GM19025 (cell line): ENCODE data around the gene SPOCK1.

Experiments used
- ATAC-seq: cut with Tn5 transposase; IDR thresholded peaks from one replicate; pipeline ENCODE4 v1.9.1; 2021; ENCODE audit warnings: mild to moderate bottlenecking, low read depth, moderate library complexity; ENCODE audit not compliant: unreplicated experiment

SPOCK1 gene

GRCh38 chr5:137136991-137137632 is 362.0 kb downstream of the SPOCK1 start:
- no peak for ATAC-seq

- ATAC-seq: no peak
Measured at GRCh38 chr5:137134920-137135532, 364.1 kb downstream of the SPOCK1 start.

DNA sequence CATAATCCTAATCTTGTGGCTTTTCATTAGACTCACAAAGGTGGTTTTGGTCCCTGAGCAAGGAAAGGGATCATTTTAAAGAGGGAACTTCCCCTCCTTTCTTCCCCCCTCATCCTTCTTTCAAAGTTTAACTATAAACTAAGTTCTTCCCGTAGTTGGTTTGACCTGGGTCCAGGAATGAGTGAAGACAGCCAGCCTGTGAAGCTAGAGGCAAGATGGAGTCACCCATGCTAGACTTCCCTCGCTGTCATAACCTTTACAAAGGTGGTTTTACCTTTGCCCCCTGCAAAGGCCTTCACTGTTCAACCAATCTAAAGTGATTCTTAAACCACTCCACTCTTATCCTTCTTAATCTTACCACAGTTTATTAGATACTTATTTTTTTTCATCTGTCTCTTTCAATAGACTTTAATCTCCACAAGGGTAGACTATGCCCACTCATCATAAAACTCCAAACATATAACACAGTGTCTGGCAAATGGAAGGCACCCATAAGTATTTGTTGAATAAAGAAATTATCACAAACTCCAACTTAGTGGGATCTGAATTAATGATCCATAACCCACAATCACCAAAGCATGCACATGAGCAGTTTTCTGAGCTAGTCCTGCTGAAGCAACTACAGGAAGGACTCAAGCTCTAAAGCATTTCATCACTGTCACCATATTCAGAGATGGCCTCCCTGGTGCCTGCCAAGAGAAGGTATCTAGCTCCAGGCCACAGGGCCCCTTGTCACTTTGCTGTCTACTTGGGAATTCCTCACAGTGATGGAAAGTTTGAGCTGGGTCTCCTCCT is 369.0 kb downstream of the SPOCK1 start:
- no peak for ATAC-seq

- no peak for ATAC-seq
Measured at GRCh38 chr5:137128012-137128411, 371.1 kb downstream of the SPOCK1 start.

GRCh38 chr5:137126829-137127228 is 372.3 kb downstream of the SPOCK1 start:
- ATAC-seq: no peak

DNA sequence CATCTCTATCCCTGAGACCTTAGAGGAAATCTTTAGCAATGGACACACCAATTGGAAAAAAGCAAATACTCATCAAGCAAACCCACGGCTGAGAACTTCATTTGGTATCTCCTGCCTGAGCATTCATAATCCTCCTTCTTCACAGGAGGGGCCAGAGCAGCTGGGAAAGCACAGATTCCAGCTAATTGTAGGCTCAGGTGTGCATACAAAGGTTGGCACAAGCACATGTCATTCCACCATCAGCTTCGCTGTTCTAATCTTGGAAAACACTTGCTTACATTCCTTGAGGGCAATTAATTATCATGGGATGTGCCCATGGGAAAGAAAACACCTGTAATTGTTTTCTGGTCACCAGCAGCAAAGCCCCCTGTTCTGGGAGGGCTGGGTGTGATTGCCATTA is 376.6 kb downstream of the SPOCK1 start:
- ATAC-seq: no peak

DNA sequence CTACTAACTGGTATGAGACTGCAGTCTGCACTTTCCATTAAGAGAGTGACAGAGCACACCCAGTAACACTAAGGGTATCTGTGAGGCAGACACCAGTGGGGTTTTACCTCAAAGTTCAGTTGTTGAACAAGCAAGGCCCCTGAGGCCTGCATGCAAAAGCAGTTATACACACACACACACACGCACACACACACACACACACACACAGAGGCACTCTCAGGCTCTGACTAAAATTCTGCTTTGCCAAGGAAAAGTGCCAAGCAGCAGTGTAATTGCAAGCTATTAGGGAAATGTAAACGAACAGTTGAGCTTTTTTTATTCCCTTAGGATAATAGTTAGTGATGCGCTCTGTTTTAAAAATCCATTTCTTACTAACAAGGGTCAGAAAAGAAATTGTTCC is 377.1 kb downstream of the SPOCK1 start:
- ATAC-seq: no peak

- ATAC-seq: no peak
Measured at GRCh38 chr5:137119321-137119720, 379.8 kb downstream of the SPOCK1 start.

DNA sequence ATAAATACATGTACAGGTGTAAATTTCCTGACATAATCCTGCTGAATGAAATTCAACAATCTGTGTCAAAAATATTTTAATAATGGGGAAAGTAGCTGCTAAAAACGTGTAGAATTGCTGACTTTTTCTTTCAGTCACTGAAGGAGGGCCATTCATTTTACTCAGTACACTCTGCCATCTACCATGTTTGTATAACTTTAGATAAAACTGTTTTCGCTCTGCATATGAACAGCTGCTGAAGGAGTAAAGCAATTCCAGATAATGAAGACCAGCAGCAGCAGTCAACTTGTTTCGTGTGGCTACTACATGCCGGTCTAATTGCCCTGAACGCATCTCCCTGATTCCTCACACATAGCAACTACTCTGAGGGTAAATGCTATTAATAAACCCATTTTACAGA is 380.5 kb downstream of the SPOCK1 start:
- ATAC-seq: no peak

DNA sequence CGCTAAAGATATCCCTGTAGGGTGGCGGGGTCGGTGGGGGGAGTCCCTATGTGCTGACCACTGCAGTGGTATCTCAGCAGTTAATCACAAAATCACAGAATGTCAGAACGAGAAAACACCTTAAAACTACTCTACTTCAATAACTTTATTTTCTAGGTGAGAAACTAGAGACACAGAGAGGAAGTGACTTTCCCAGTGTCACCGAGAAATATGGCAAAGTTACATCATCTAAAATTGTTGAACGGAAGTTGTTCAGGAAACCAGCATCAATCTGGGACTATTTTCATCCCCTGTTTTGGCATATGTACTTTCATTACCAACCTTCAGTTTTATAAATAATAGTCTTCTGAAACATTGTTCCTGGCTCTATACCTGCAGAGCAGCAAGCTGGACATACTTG is 384.0 kb downstream of the SPOCK1 start:
- no peak for ATAC-seq

DNA sequence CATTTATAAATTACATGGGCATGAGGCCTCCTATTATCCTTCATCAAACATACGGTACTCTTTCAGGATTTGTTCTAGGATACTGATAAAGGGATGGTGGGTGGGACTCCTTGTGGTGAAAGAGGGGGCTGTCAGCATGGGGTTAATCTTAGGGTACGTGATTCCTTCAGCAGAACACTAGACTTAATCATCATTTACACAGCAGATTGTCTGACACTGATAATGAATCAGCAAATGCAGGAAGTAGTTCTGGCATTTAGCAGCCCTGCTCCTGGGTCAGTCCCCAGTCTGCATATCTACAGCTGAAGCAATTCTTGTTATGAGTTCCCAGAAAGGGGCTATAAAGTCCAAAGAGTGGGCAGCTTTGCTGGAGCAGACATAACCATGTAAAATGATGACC is 384.6 kb downstream of the SPOCK1 start:
- ATAC-seq: no peak

DNA sequence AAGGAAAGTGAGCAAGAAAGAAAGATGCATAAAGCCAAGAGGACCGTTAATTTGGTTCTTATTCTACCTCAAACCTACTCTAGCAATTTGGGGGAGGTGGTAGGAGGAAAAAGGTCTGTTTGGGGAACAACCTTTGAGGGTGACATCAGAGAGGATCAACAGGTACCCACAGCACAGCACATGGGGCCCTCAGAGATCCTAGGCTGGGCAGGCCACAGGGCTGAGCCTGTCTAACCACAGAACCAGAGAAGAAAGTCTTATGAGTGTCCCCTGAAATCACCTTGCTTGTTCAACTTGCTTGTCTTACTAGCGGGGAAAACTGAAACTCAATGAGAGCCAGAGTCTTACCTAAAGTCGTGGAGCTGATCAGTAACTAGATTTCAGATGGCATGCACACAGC is 385.2 kb downstream of the SPOCK1 start:
- ATAC-seq: peak; percentile 82

DNA sequence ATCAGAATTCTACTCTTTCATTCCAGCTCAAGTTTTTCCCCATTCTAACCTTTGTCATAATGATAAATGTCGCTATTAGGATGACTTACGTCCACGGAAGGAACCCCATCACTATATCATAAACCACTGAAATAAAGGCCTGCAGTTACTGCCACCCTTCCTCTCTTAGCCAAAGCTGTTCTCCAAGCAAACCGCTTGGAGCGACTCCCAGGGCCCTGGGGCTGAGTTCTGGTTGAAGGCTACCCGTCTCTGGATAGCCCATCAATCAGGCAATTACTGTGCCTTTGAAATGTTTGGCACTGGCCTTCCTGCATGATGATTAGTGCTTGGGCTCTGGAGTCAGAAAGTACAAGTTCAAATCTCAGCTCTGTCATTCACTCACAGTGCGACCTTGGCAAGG is 386.0 kb downstream of the SPOCK1 start:
- ATAC-seq: no peak

GRCh38 chr5:137105351-137106035 is 393.6 kb downstream of the SPOCK1 start:
- no peak for ATAC-seq

DNA sequence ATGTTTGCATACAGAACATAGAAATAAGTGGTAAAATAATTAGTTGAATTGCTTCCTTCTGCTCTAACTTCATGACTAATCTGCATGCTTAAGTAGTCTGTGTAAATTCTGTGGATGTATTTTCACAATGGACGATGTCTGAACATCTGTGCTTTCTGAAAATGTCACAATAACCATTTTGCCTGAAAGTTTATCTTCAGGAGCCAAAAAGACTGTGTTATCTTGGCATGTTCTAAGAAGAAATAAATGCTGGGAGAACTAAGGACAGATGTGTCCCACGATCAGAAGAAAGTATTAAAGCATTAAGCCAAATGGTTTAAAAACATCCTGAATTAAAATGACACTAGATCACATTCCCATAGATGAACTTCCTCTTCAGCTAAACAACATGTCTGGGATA is 397.6 kb downstream of the SPOCK1 start:
- ATAC-seq: no peak

- ATAC-seq: no peak
Measured at GRCh38 chr5:137099651-137100050, 399.5 kb downstream of the SPOCK1 start.

DNA sequence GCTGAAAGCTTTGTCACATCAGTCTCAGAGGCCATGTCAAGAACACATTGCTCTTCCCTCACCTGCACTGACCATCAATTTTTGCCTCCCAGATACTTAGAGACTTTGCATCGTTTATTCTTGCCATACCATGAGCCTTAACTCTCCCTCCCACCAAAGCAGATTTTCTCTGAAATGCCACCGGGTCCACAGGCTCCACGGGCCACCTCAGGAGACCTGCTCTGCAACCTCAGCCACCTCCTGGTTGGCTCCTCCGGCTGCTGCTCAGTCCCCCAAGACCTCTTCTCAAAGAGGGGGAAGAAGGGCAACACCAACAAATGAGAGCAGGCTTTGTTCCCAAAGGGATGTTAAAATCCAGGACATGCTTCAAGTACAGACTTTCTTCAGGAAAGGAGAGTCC is 400.5 kb downstream of the SPOCK1 start:
- ATAC-seq: no peak

DNA sequence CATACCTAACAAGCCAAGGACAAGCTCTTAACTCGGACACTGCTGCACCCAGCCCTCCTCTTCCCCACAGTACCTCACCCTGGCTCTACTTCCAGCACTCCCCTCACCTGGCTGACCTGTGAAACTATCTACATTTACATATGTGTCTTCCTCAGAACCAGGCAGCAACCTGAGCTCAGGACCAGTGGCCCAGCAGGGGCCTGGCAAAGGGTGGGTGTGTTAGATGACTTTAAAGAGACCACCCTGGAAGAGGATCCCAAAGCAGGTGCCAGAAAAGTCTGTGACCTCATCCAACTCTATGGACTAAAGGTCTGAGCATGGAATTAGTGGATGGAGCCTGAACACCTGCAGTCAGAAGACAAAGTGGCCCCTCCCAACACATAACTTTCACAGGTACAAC is 400.9 kb downstream of the SPOCK1 start:
- ATAC-seq: no peak

GRCh38 chr5:137097203-137097602 is 401.9 kb downstream of the SPOCK1 start:
- no peak for ATAC-seq

- no peak for ATAC-seq
Measured at GRCh38 chr5:137096149-137097103, 402.7 kb downstream of the SPOCK1 start.
